ENCODE results near the gene SCAMP2. TPM values are rescaled to one million over a fixed set of nuclear protein-coding genes. Genes with fewer than 3 reads are reported as not detected.
A peak's percentile ranks its signal among the peaks of the same experiment; 100 is the strongest.

Gene SCAMP2
- total and polyA plus RNA-seq, 10 of the 15 experiments (the other 5 are each of a cell fraction or from before 2014, with no cell fraction given) = 10.9 to 158 (median 99.6) TPM

GRCh38 chr15:74821790-74822158 lies 51.4 kb downstream of the SCAMP2 start:
- DNase-seq (ENCODE audit: low read depth, low spot score) (no peak), ATAC-seq (no peak), FAIRE-seq (no peak)
- H3K36me3 ChIP-seq (ENCODE audit: control insufficient read depth in 2 of 2, insufficient read depth in 2 of 2, low read length in 1 of 2) = no peaks in the 10 kb centered on the region
- H3K27ac ChIP-seq (ENCODE audit: control insufficient read depth, insufficient read depth) = no peak overlapping the region
- RAD21 ChIA-PET (ENCODE audit: unreplicated experiment) = interaction anchor here (1.1 to 1.2 kb wide), 2 partner anchors 37 to 188 kb away, joined by 3 to 4 read pairs; no protein-coding TSS in a partner anchor
- in situ Hi-C loops (cut with MboI) = no loop called here
- H4K20me1 ChIP-seq (ENCODE audit: control insufficient read depth, insufficient read depth) = no peaks in the 10 kb centered on the region
- no peaks in the 10 kb centered on the region for H3K79me2 ChIP-seq (ENCODE audit: control insufficient read depth, insufficient read depth, low read length)
- H3K4me2 ChIP-seq (ENCODE audit: control insufficient read depth, insufficient read depth) = peak overlapping the region; percentile 49; the same call in 1 of the 2 replicates
- 86% methylated on average over 6 of the region's 7 CpGs for WGBS (ENCODE audit: insufficient coverage, insufficient replicate concordance, low lambda C conversion rate, missing lambda C conversion rate)
- H3K9me3 ChIP-seq (replicated peaks; ENCODE audit: control insufficient read depth, insufficient read depth, low read length) = no peaks in the 10 kb centered on the region
- H3K4me3 ChIP-seq = no peak overlapping the region
- peaks cover 0 to 6% of the 10 kb centered on the region in 2 experiments; a peak in 2 of 4 replicates for H3K27me3 ChIP-seq (replicated peaks in 1 of 2; ENCODE audit: control insufficient read depth in 2 of 2, insufficient read depth in 2 of 2, low read length in 1 of 2)
- SMC1A ChIA-PET (ENCODE audit: uncharacterized antibody, unreplicated experiment) = interaction anchor here (1.3 kb wide), 1 partner anchor 9 kb away, joined by 3 read pairs; no protein-coding TSS in a partner anchor
- intact Hi-C loops (cut with micrococcal nuclease; ENCODE audit: unreplicated experiment) = no loop called here
- CTCF ChIA-PET = interaction anchor here (1.1 to 2.3 kb wide), 11 partner anchors 8 to 187 kb away, joined by 3 to 12 read pairs (median 3); no protein-coding TSS in a partner anchor
- no peak overlapping the region for H2AFZ ChIP-seq (ENCODE audit: control insufficient read depth, low read depth, low read length)
- H3K9ac ChIP-seq (ENCODE audit: control insufficient read depth, insufficient read depth, low read length) = no peak overlapping the region
- TF ChIP-seq TBL1XR1 (IDR thresholded peaks at IDR 0.05; ENCODE audit: low read depth, low read length) = no peak
- no peak for TF ChIP-seq ELK1 (IDR thresholded peaks at IDR 0.05; ENCODE audit: low read depth, low read length)
- TF ChIP-seq CUX1 (IDR thresholded peaks at IDR 0.05; ENCODE audit: insufficient replicate concordance, low read depth, low read length) = no peak
- TF ChIP-seq ZBTB11 (CRISPR knock-in tag; IDR thresholded peaks at IDR 0.05) = no peak
- TF ChIP-seq CREB1 (IDR thresholded peaks at IDR 0.05; ENCODE audit: low read depth) = no peak
- no peak for TF ChIP-seq NRF1 (conservative IDR thresholded peaks at IDR 0.05; ENCODE audit: low read depth, low read length)
- TF ChIP-seq CEBPB (IDR thresholded peaks at IDR 0.05; ENCODE audit: borderline replicate concordance in 1 of 2, low read depth in 2 of 2, low read length in 2 of 2) = no peak
- TF ChIP-seq HDGF (IDR thresholded peaks at IDR 0.05) = no peak
- TF ChIP-seq PML (IDR thresholded peaks at IDR 0.05; ENCODE audit: low read length) = no peak
- H3K4me1 ChIP-seq (ENCODE audit: control insufficient read depth, insufficient read depth, low read length) = peaks cover 16% of the 10 kb centered on the region
- no TSS peak for BruUV-seq (replicated peaks)
- POLR2A ChIA-PET = interaction anchor here (1.1 kb wide), 1 partner anchor 34 kb away, joined by 3 read pairs; no protein-coding TSS in a partner anchor
